Measurements from ENCODE around the gene CEP128.

Gene CEP128

DNA sequence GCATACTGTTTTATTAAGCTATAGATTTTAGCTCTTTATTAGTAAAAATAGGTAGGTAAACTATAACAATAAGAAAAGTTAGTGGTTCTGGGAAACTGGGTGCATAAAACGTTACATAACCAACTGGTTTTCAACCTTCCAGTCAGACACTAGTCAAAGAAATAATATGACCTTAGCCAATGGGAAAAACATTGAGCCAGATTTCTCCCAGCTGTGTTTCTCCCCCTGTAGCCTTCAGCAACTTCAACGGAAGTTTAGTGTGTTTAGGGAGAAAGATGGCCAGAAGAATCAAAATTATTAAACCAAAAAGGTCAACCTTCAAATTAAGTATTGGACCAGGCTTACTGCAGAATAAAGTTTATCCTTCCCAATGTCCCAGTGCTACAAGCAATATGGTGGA, 446.8 kb downstream of the CEP128 start:
- no peak overlapping the region for H3K27ac ChIP-seq (ENCODE audit: low read depth, low read length)
- H3K27me3 ChIP-seq (ENCODE audit: insufficient read depth, low read length): no peaks in the 10 kb centered on the region
- H2AFZ ChIP-seq (ENCODE audit: low read length, unreplicated experiment): no peak overlapping the region
- no peaks in the 10 kb centered on the region for H3K36me3 ChIP-seq (ENCODE audit: insufficient read depth, low read length)
- H3K4me1 ChIP-seq (ENCODE audit: control insufficient read depth, insufficient read depth, low read length, unreplicated experiment): peaks cover 8% of the 10 kb centered on the region
- H3K79me2 ChIP-seq (ENCODE audit: control insufficient read depth, insufficient read depth, low read length, unreplicated experiment): no peaks in the 10 kb centered on the region
- H3K4me3 ChIP-seq (ENCODE audit: low read depth, low read length): no peak overlapping the region

DNA sequence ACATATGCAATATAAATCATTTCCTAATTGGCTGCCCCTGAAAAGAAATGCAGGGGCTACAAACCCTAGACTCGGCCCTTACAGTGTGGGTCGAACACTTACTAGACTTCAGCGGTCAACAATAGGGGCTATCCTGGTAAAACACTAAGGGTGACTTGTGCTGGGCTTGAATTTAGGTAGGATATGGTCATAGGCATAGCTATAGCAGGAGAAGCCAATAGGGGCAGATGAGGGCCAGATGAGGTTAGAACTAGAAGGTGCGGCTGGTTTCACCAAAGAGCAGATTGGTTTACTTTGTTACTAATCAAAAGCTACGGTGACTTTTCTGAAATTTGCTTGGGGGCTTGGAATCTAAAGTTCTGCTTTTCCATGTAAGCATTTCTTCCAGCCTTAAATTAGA, 447.9 kb downstream of the CEP128 start:
- H2AFZ ChIP-seq (ENCODE audit: low read length, unreplicated experiment): no peak overlapping the region

DNA sequence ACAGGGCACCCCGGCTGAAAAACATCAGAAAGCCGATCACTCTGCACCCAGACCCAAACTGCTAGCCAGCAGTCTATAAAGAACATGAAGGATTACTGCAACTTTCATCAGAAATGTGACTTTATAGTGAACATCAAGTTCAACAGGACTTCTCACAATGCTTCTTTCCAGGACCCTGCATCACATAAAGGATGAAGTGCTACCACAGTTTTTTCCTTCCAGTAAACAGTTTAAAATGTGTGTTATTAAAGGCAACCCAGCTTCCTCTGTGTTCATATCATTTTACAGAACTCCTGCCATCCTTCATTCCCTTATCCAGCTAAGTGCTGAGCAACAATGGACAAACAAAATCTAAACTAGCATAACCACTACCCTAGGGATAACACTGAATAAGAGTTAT, 449.9 kb downstream of the CEP128 start:
- Histone ChIP-seq H3K27me3 (ENCODE audit: insufficient read depth, low read length) (no peaks in the 10 kb centered on the region), H3K4me1 (ENCODE audit: control insufficient read depth, insufficient read depth, low read length, unreplicated experiment) (peaks cover 8% of the 10 kb centered on the region), H3K79me2 (ENCODE audit: control insufficient read depth, insufficient read depth, low read length, unreplicated experiment) (no peaks in the 10 kb centered on the region), H3K36me3 (ENCODE audit: insufficient read depth, low read length) (no peaks in the 10 kb centered on the region), H3K27ac (ENCODE audit: low read depth, low read length) (no peak overlapping the region), H2AFZ (ENCODE audit: low read length, unreplicated experiment) (no peak overlapping the region), H3K4me3 (ENCODE audit: low read depth, low read length) (no peak overlapping the region)

More for the DNA sequence above, 447.9 kb downstream of the CEP128 start:
- H3K27me3 ChIP-seq (ENCODE audit: insufficient read depth, low read length): no peaks in the 10 kb centered on the region
- H3K4me1 ChIP-seq (ENCODE audit: control insufficient read depth, insufficient read depth, low read length, unreplicated experiment): peaks cover 8% of the 10 kb centered on the region
- H3K27ac ChIP-seq (ENCODE audit: low read depth, low read length): no peak overlapping the region
- H3K79me2 ChIP-seq (ENCODE audit: control insufficient read depth, insufficient read depth, low read length, unreplicated experiment): no peaks in the 10 kb centered on the region
- H3K36me3 ChIP-seq (ENCODE audit: insufficient read depth, low read length): no peaks in the 10 kb centered on the region
- H3K4me3 ChIP-seq (ENCODE audit: low read depth, low read length): no peak overlapping the region

- H3K4me3 ChIP-seq (ENCODE audit: low read depth, low read length): no peak overlapping the region
- no peak overlapping the region for H2AFZ ChIP-seq (ENCODE audit: low read length, unreplicated experiment)
- H3K27ac ChIP-seq (ENCODE audit: low read depth, low read length): no peak overlapping the region
Observed at GRCh38 chr14:80491131-80491530, 450.4 kb downstream of the CEP128 start.

GRCh38 chr14:80489513-80489912, 452.0 kb downstream of the CEP128 start:
- Histone ChIP-seq H3K27me3 (ENCODE audit: insufficient read depth, low read length) (no peaks in the 10 kb centered on the region), H3K27ac (ENCODE audit: low read depth, low read length) (no peak overlapping the region), H3K4me1 (ENCODE audit: control insufficient read depth, insufficient read depth, low read length, unreplicated experiment) (peaks cover 8% of the 10 kb centered on the region), H3K36me3 (ENCODE audit: insufficient read depth, low read length) (no peaks in the 10 kb centered on the region), H2AFZ (ENCODE audit: low read length, unreplicated experiment) (no peak overlapping the region), H3K79me2 (ENCODE audit: control insufficient read depth, insufficient read depth, low read length, unreplicated experiment) (no peaks in the 10 kb centered on the region), H3K4me3 (ENCODE audit: low read depth, low read length) (no peak overlapping the region)

More at GRCh38 chr14:80491131-80491530, 450.4 kb downstream of the CEP128 start:
- Histone ChIP-seq H3K27me3 (ENCODE audit: insufficient read depth, low read length) (no peaks in the 10 kb centered on the region), H3K79me2 (ENCODE audit: control insufficient read depth, insufficient read depth, low read length, unreplicated experiment) (no peaks in the 10 kb centered on the region), H3K36me3 (ENCODE audit: insufficient read depth, low read length) (no peaks in the 10 kb centered on the region), H3K4me1 (ENCODE audit: control insufficient read depth, insufficient read depth, low read length, unreplicated experiment) (peaks cover 8% of the 10 kb centered on the region)

DNA sequence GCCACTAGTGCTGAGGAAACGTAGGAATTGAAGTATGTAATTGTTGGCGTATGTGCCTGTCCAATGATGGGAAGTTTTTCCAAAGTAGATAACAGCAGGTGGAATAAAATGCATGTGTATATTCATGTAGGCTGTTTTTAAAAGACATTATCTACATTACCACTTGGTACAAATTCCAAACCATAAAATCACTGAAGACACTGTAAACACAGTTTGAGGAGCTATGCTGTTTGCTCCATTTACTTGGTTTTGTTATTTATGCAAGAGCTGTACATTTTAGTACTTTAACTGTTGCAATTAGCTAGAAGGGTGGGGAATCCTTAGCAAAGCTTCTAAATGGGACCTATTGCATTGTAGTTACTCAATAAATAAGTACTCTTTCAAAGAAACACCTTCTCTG, 455.8 kb downstream of the CEP128 start:
- no peak overlapping the region for H2AFZ ChIP-seq (ENCODE audit: low read length, unreplicated experiment)
- no peak overlapping the region for H3K4me3 ChIP-seq (ENCODE audit: low read depth, low read length)
- no peaks in the 10 kb centered on the region for H3K27me3 ChIP-seq (ENCODE audit: insufficient read depth, low read length)
- H3K36me3 ChIP-seq (ENCODE audit: insufficient read depth, low read length): no peaks in the 10 kb centered on the region
- H3K79me2 ChIP-seq (ENCODE audit: control insufficient read depth, insufficient read depth, low read length, unreplicated experiment): no peaks in the 10 kb centered on the region
- no peak overlapping the region for H3K27ac ChIP-seq (ENCODE audit: low read depth, low read length)
- no peaks in the 10 kb centered on the region for H3K4me1 ChIP-seq (ENCODE audit: control insufficient read depth, insufficient read depth, low read length, unreplicated experiment)

GRCh38 chr14:80483331-80483730, 458.2 kb downstream of the CEP128 start:
- H2AFZ ChIP-seq (ENCODE audit: low read length, unreplicated experiment): no peak overlapping the region
- no peaks in the 10 kb centered on the region for H3K79me2 ChIP-seq (ENCODE audit: control insufficient read depth, insufficient read depth, low read length, unreplicated experiment)
- H3K4me1 ChIP-seq (ENCODE audit: control insufficient read depth, insufficient read depth, low read length, unreplicated experiment): no peaks in the 10 kb centered on the region
- no peaks in the 10 kb centered on the region for H3K27me3 ChIP-seq (ENCODE audit: insufficient read depth, low read length)
- no peaks in the 10 kb centered on the region for H3K36me3 ChIP-seq (ENCODE audit: insufficient read depth, low read length)
- no peak overlapping the region for H3K27ac ChIP-seq (ENCODE audit: low read depth, low read length)
- H3K4me3 ChIP-seq (ENCODE audit: low read depth, low read length): no peak overlapping the region

DNA sequence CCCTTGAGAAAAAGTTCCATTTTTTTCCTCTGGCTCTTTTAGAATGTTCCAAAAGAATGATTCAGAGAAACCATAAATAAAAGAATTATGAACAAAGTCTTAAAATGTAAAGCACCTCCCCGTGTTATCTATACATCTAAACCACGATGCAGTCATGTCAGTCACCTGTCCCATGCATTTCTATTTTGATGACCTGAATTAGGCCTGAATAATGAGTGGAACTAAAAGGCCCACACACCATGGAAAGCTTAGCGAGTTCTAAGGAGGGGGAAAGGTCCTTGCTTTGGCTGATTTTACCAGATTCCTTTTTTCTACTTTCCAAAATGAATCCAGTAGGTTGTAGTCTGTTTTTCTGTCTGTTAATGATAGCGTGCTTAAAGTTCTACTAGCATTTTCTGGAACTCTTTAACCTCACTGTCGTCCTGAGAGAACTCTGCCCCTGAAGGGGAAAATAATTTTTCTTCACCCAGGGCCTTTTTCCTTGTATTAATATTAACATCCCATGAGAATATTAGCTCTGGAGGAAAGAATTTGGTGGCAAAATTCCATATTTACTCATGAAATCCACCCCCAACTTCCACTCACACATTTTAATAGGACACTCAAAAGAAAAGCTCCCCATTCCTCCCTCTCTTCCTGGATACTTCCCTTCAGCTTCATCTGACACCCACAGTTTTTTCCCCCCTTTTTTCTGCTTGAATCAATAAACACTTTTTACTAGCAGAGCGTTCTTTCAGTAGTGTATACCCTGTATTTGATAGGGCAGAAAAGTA, 464.0 kb downstream of the CEP128 start:
- H3K36me3 ChIP-seq (ENCODE audit: insufficient read depth, low read length): no peaks in the 10 kb centered on the region
- no peaks in the 10 kb centered on the region for H3K79me2 ChIP-seq (ENCODE audit: control insufficient read depth, insufficient read depth, low read length, unreplicated experiment)
- H3K27ac ChIP-seq (ENCODE audit: low read depth, low read length): peak overlapping the region; percentile 28
- peaks cover 21% of the 10 kb centered on the region for H3K4me1 ChIP-seq (ENCODE audit: control insufficient read depth, insufficient read depth, low read length, unreplicated experiment)
- no peak overlapping the region for H3K4me3 ChIP-seq (ENCODE audit: low read depth, low read length)
- no peaks in the 10 kb centered on the region for H3K27me3 ChIP-seq (ENCODE audit: insufficient read depth, low read length)
- peak overlapping the region; percentile 74 for H2AFZ ChIP-seq (ENCODE audit: low read length, unreplicated experiment)

GRCh38 chr14:80475074-80475473, 466.5 kb downstream of the CEP128 start:
- Histone ChIP-seq H3K27me3 (ENCODE audit: insufficient read depth, low read length) (no peaks in the 10 kb centered on the region), H3K36me3 (ENCODE audit: insufficient read depth, low read length) (no peaks in the 10 kb centered on the region), H3K79me2 (ENCODE audit: control insufficient read depth, insufficient read depth, low read length, unreplicated experiment) (no peaks in the 10 kb centered on the region), H3K4me1 (ENCODE audit: control insufficient read depth, insufficient read depth, low read length, unreplicated experiment) (peaks cover 21% of the 10 kb centered on the region), H3K4me3 (ENCODE audit: low read depth, low read length) (no peak overlapping the region), H3K27ac (ENCODE audit: low read depth, low read length) (no peak overlapping the region), H2AFZ (ENCODE audit: low read length, unreplicated experiment) (no peak overlapping the region)

- no peak overlapping the region for H2AFZ ChIP-seq (ENCODE audit: low read length, unreplicated experiment)
- no peaks in the 10 kb centered on the region for H3K4me1 ChIP-seq (ENCODE audit: control insufficient read depth, insufficient read depth, low read length, unreplicated experiment)
- no peaks in the 10 kb centered on the region for H3K36me3 ChIP-seq (ENCODE audit: insufficient read depth, low read length)
- no peak overlapping the region for H3K4me3 ChIP-seq (ENCODE audit: low read depth, low read length)
- H3K27me3 ChIP-seq (ENCODE audit: insufficient read depth, low read length): no peaks in the 10 kb centered on the region
- H3K27ac ChIP-seq (ENCODE audit: low read depth, low read length): no peak overlapping the region
- H3K79me2 ChIP-seq (ENCODE audit: control insufficient read depth, insufficient read depth, low read length, unreplicated experiment): no peaks in the 10 kb centered on the region
Observed at GRCh38 chr14:80468331-80469122, 473.0 kb downstream of the CEP128 start.
